SK-N-MC (cell line): ENCODE data around the gene AK5.
"Not testable (repeated sequence)": the region's sequence is repeated elsewhere in the genome, so short reads cannot be mapped to it uniquely, and the experiment has no call there.

Source experiments
- DNase-seq: peaks from one replicate; pipeline ENCODE4 v3.0.0-alpha.2; 2011; ENCODE audit warnings: low read depth, low spot score
- H3K27ac ChIP-seq: fragments of 200-600 bp; sonication (generic); 2 replicates; pipeline ENCODE4 v1.5.1; 2016; ENCODE audit warnings: mixed run types
- H3K36me3 ChIP-seq: fragments of 200-600 bp; sonication (generic); 2 replicates; pipeline ENCODE4 v1.6.1; 2017; ENCODE audit warnings: antibody characterized with exemption, low read length, mixed read lengths; ENCODE audit not compliant: insufficient read depth
- H3K4me3 ChIP-seq: fragments of 200-600 bp; sonication (generic); 2 replicates; pipeline ENCODE4 v1.5.1; 2016
- H3K9ac ChIP-seq: fragments of 200-600 bp; sonication (generic); 2 replicates; pipeline ENCODE4 v1.8.0; 2017; ENCODE audit warnings: mixed run types, mixed read lengths; ENCODE audit not compliant: insufficient read length
- H3K9me3 ChIP-seq: fragments of 200-600 bp; sonication (generic); 2 replicates; pipeline ENCODE4 v1.6.1; 2017; ENCODE audit warnings: low read depth, mild to moderate bottlenecking, antibody characterized with exemption, low read length, moderate library complexity, mixed read lengths
- EZH2 ChIP-seq: fragments of 200-600 bp; sonication (generic); IDR thresholded peaks from one replicate; pipeline ENCODE4 v1.6.1; 2017; ENCODE audit warnings: antibody characterized with exemption
- FOXP2 ChIP-seq: optimal IDR thresholded peaks from 2 replicates; pipeline ENCODE3; 2011; ENCODE audit warnings: mild to moderate bottlenecking, moderate library complexity; ENCODE audit not compliant: insufficient read depth; ENCODE audit errors: extremely low read length, control extremely low read depth
- POLR2AphosphoS5 ChIP-seq: IDR thresholded peaks from 2 replicates; pipeline ENCODE4 v1.6.1; 2012; ENCODE audit warnings: mild to moderate bottlenecking, low read depth, low read length, borderline replicate concordance

Gene AK5

DNA sequence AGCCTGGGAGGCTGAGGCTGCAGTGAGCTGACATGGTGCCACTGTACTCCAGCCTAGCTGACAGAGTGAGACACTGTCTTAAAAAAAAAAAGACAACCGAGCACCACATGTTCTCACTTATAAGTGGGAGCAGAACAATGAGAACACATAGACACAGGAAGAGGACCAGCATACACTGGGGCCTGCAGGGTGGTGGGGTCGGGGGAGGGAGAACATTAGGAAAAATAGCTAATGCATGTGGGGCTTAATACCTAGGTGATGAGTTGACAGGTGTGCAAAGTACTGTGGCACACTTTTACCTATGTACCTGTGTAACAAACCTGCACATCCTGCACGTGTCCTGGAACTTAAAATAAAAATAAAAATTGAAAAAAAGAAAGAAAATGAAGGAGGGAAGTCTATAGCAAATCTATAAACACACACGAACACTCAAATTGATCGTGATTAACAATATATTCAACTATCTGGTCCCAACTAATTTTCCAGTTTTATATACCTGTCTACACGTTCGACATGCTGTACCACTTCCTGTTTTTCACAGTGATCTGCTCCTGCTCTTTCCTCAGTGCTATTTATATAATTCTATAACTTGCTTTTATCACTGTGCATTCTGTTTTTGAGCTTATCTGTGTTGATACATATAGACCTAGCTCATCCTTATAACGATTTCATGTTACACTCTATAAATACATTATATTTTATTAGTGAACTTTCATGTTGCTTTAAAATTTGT lies 27.2 kb downstream of the AK5 start:
- Histone ChIP-seq H3K9ac (no peak overlapping the region), H3K9me3 (no peaks in the 10 kb centered on the region), H3K27ac (no peak overlapping the region), H3K36me3 (no peaks in the 10 kb centered on the region), H3K4me3 (no peak overlapping the region)
- TF ChIP-seq EZH2: no peak
- DNase-seq: no peak

DNA sequence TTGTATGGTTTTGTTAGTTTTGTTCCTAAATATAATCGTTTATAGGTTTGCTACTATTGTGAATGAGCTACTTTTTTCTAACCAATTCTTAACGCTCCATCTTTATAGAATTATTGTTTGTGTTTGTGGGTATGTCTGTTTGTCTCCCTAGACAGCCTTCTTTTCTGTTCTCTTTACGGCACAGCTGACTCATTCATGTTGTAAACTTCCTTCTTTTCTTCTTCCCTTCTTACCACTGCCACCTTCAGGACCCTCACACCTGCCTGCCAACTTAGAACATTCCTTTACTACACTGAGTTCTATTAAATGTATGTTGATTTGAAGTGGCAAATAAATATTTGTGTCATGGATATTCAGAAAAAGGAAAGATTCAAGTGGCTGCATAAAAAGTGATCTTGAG lies 29.1 kb downstream of the AK5 start:
- no peak overlapping the region for H3K9ac ChIP-seq
- no peaks in the 10 kb centered on the region for H3K36me3 ChIP-seq
- TF ChIP-seq FOXP2 (no peak), POLR2AphosphoS5 (no peak), EZH2 (no peak)
- no peak overlapping the region for H3K27ac ChIP-seq
- H3K4me3 ChIP-seq: no peak overlapping the region
- DNase-seq: no peak
- no peaks in the 10 kb centered on the region for H3K9me3 ChIP-seq

DNA sequence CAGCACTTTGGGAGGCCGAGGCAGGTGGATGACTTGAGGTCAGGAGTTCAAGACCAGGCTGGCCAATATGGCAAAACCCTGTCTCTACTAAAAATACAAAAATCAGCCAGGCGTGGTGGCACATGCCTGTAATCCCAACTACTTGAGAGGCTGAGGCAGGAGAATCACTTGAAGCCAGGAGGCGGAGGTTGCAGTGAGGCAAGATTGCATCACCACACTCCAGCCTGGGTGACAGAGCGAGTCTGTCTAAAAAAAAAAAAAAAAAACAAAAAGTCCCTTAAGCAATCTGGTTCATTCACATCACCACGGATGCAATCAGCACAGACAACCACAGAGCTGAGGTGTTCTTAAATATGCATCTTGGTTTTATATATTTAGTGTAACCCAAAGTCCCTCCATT lies 30.5 kb downstream of the AK5 start:
- H3K9ac ChIP-seq, DNase-seq, H3K36me3 ChIP-seq, H3K9me3 ChIP-seq, H3K4me3 ChIP-seq, H3K27ac ChIP-seq: not testable (repeated sequence)

DNA sequence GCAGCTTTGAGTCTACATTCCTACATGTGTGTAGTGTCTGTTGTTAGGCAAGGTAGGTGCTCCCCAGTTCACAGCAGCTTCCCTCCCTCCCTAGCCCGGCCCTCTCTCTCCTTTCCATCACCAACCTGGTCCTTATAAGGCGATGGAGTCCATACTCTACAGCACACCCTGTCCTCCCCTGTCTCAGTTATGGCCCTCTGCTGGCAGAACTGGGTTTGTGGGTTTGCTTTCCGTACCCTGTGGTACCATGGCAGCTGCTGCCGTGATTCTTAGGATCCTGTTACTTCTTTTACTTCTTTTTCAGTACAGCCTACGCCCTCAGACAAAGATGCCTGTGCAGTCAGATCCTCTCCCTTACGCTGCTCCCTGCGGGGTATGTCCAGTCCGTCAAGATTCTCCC lies 31.7 kb downstream of the AK5 start:
- no peak for DNase-seq

DNA sequence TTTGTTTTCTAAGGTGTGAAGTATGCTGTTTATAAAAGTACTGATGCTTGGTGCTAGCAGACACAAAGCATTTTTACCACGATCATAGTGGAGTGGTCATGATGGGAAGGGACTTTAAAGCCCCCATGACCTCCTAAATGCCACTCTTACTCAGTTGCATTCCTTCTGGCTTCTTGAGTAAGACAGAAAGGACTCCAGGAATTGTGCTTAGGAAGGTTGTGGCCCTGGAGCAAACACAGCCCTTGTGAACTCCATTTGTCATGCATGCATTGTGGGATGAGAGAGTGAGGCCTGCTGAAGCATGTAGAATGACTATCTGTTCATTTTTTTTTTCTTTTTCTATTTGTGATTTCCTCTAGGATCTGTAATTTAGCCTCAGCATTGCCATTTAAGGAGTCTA lies 34.2 kb downstream of the AK5 start:
- Histone ChIP-seq H3K36me3 (no peaks in the 10 kb centered on the region), H3K9ac (no peak overlapping the region), H3K4me3 (no peak overlapping the region), H3K27ac (no peak overlapping the region), H3K9me3 (no peaks in the 10 kb centered on the region)
- no peak for TF ChIP-seq EZH2
- no peak for DNase-seq

More for the DNA sequence above, 31.7 kb downstream of the AK5 start:
- H3K9ac ChIP-seq: no peak overlapping the region
- no peak overlapping the region for H3K4me3 ChIP-seq
- no peaks in the 10 kb centered on the region for H3K9me3 ChIP-seq
- H3K36me3 ChIP-seq: no peaks in the 10 kb centered on the region
- TF ChIP-seq POLR2AphosphoS5: no peak
- TF ChIP-seq EZH2: no peak
- TF ChIP-seq FOXP2: no peak
- H3K27ac ChIP-seq: no peak overlapping the region

DNA sequence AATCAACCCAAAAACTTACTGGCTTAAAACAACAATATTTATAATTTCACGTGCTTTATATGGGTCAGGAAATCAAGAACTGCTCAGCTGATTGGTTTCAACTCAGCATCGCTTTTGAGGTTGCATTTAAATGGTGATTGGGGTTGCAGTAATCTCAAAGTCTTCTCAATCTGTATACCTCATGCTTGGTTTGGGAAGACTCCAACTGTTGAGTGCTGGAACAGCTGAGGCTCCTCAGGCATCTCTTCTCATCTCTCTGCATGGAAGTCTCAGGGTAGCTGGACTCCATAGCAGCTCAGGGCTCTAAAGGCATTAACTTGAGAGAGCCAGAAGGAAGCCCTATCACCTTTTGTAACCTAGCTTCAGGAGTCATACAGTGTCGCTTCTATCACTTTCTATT lies 35.1 kb downstream of the AK5 start:
- H3K4me3 ChIP-seq: no peak overlapping the region
- H3K9me3 ChIP-seq: no peaks in the 10 kb centered on the region
- H3K9ac ChIP-seq: no peak overlapping the region
- no peak overlapping the region for H3K27ac ChIP-seq
- no peaks in the 10 kb centered on the region for H3K36me3 ChIP-seq
- no peak for TF ChIP-seq FOXP2
- TF ChIP-seq EZH2: no peak
- DNase-seq: no peak

DNA sequence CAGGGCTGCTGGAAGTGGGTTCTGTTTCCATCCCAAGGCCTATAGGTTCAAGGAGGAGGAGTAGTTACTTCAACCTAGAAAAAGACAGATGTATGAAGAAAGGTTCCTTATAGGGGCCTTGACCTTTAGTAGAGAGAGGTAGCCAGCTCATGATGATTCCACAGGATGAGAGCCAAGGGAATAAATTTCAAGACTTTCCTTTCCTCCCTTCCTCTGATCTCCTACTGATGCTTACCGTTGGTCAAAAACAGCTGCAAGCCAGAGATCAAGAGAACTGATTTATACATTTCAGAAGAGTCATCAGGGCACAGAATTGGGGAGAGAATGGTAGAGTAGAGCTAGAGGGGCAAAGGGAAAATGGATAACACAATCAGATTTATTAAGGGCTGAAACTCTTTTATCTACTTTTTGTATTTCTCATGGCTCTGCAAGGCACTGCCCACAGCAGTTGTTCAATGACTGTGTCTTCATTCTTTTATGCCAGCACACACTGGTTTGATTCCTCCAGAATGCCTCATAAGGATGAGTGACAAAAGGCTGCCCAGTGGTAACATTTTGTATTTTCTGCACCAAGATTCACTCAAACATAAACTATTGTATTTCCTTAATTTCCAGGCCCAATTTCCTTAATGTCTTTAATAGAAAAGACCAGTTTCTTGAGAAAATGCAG lies 37.4 kb downstream of the AK5 start:
- no peak overlapping the region for H3K4me3 ChIP-seq

DNA sequence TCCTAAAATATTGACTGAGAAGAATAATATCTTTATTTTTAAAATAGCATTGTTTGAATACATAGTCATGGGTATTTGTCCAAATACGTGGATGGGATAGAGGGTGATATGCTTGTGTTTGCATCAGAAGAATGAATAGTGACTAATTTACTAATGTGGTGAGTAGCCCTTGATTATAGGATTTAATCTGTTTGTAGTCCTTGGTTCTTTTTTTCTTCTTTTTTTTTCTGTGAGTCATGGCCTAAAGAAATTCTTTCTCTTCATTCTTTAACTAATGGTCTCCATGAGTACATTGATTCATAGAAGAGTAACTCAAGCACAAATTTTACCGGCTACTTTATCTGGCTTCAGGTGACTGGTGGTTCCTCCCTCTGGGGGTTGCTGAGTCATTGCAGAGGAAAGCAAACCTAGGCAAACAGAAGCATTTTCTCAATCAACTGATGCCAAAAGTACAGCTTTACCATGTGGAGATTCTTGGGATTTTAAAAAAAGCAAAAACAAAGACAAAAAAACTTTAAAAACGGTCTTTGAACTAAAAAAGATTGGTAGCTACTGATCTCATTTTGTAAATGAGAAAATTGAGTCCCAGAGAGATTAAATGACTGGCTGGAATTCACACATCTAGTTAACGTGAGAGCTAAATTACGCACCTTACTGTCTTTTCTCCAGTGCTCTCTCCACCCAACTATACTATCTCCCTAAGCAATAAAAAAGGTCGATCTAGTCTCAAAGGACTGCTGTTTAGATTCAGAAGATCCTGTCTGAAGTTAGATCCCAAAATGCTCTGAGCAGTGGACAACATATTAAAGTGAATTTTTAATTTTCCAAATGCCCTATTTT lies 40.5 kb downstream of the AK5 start:
- TF ChIP-seq POLR2AphosphoS5: no peak
- no peak for TF ChIP-seq EZH2
- TF ChIP-seq FOXP2: no peak
- DNase-seq: no peak
- no peak overlapping the region for H3K9ac ChIP-seq
- no peaks in the 10 kb centered on the region for H3K9me3 ChIP-seq
- no peaks in the 10 kb centered on the region for H3K36me3 ChIP-seq
- no peak overlapping the region for H3K27ac ChIP-seq
- no peak overlapping the region for H3K4me3 ChIP-seq

More for the DNA sequence above, 37.4 kb downstream of the AK5 start:
- Histone ChIP-seq H3K9me3 (no peaks in the 10 kb centered on the region), H3K9ac (no peak overlapping the region), H3K27ac (no peak overlapping the region), H3K36me3 (no peaks in the 10 kb centered on the region)
- TF ChIP-seq EZH2 (no peak), POLR2AphosphoS5 (no peak), FOXP2 (no peak)
- DNase-seq: no peak
